Lower leg skin (tissue), 4 donors: ENCODE measurements around the gene CNTNAP5. TPM values are rescaled to one million over a fixed set of nuclear protein-coding genes. Genes with fewer than 3 reads are reported as not detected.

Experiments used
- DNase-seq, 2 donors: peaks; one replicate each; pipeline ENCODE4 v3.0.0-alpha.2; 2019; ENCODE audit warnings: low spot score in 2 of 2
- H3K4me3 ChIP-seq: fragments of 200-600 bp; sonication (generic); 2 replicates; pipeline ENCODE4 v1.5.1; 2017; ENCODE audit warnings: mild to moderate bottlenecking, low read depth; ENCODE audit not compliant: poor library complexity, severe bottlenecking
- POLR2A ChIP-seq, 2 donors: fragments of 450-650 bp; IDR thresholded peaks; one replicate each; pipeline ENCODE4 v1.6.1; 2016 to 2017; ENCODE audit warnings: antibody characterized with exemption in 2 of 2, mild to moderate bottlenecking in 1 of 2, moderate library complexity in 1 of 2
- WGBS, 2 donors: methylation state at CpG; one replicate each; pipeline ENCODE4 v1.1.5; 2018; 5-methylcytosine and 5-hydroxymethylcytosine counted together
- intact Hi-C: fragments of 100-400 bp; cut with DNase I; formaldehyde crosslinking; loops from one replicate; pipeline ENCODE4 v1.15.0; 2023; ENCODE audit warnings: low total_unique reads
- total RNA-seq, 4 donors: library from RNA; depleted of rRNA; stranded (reverse); fragments of >200 nt; gene quantifications; one replicate each; pipeline ENCODE4 v1.1.0, GENCODE V29; 2016
- TF ChIP-seq, protein P1 (sequence below), 3 donors: fragments of 450-650 bp; IDR thresholded peaks; one replicate each; pipeline ENCODE4 v1.5.1; 2016; ENCODE audit warnings: antibody characterized with exemption in 3 of 3, mild to moderate bottlenecking in 3 of 3, moderate library complexity in 2 of 3

CNTNAP5 gene
- total RNA-seq, 4 donors from 2014 or later, result not detected

DNA sequence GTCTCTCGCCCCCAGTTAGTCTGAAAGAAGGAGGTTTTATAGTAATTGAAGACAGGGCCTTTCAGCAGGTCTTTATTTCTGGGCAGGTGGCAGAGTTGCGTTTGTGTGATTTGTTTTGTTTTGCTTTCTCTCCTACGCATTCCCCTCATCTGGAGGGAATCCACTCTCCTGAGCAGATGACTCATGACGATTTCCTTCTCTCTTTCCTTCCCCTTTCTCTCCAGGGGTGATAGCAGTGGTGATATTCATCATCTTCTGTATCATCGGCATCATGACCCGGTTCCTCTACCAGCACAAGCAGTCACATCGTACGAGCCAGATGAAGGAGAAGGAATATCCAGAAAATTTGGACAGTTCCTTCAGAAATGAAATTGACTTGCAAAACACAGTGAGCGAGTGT lies 888.8 kb downstream of the CNTNAP5 start:
- TF ChIP-seq POLR2A (IDR thresholded peaks at IDR 0.05), result no peak
- TF ChIP-seq, protein P1, sequence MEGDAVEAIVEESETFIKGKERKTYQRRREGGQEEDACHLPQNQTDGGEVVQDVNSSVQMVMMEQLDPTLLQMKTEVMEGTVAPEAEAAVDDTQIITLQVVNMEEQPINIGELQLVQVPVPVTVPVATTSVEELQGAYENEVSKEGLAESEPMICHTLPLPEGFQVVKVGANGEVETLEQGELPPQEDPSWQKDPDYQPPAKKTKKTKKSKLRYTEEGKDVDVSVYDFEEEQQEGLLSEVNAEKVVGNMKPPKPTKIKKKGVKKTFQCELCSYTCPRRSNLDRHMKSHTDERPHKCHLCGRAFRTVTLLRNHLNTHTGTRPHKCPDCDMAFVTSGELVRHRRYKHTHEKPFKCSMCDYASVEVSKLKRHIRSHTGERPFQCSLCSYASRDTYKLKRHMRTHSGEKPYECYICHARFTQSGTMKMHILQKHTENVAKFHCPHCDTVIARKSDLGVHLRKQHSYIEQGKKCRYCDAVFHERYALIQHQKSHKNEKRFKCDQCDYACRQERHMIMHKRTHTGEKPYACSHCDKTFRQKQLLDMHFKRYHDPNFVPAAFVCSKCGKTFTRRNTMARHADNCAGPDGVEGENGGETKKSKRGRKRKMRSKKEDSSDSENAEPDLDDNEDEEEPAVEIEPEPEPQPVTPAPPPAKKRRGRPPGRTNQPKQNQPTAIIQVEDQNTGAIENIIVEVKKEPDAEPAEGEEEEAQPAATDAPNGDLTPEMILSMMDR (IDR thresholded peaks at IDR 0.05), result no peak
- 76 to 77% methylated on average over 9 of the region's 9 CpGs for WGBS, 2 donors
- intact Hi-C loops, result no loop called here
- H3K4me3 ChIP-seq, result no peak overlapping the region
- DNase-seq, result no peak

DNA sequence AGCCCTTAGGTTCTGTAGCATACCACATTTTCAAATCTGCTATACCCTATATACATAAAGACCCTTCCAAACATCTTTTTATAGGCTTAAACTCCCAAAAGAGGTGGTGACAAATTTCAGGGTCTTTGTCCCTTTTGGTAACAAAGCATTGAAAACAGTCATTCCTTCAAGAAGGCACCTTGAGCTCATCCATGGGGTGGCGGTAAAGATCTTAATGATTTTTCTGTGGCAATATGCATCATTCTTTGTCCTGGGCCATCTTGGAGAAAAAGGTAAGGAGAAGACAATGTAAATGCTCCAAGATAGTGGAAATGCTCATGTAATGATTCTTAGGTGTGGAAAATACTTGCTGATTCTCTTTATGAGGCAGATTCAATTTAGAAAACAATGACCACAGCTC lies 890.5 kb downstream of the CNTNAP5 start:
- 94 to 97% methylated on average over 1 of the region's 1 CpG for WGBS, 2 donors
- TF ChIP-seq POLR2A (IDR thresholded peaks at IDR 0.05), result no peak
- TF ChIP-seq, protein P1 (IDR thresholded peaks at IDR 0.05), result no peak
- H3K4me3 ChIP-seq, result no peak overlapping the region
- intact Hi-C loops, result no loop called here
- DNase-seq, result no peak

DNA sequence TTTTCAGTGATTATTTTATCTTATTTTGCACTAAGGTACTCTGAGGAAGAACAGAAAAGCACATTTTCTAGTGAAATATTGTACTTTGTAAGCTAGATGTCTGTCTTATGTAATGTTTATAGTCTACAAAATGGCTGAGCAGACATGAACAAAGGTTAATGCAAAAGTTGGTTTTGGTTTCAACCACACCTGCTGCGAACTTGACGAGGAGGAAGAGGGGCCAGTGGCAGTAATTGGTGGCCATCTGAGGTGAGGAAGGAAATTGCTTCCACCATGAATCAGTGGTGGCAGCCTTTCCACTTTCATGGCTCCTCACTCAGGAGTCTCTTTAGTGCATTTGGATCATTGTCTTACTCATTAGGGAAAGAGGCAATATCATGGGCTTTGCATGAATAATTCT lies 894.2 kb downstream of the CNTNAP5 start:
- 75 to 80% methylated on average over 2 of the region's 2 CpGs for WGBS, 2 donors
- H3K4me3 ChIP-seq, result no peak overlapping the region
- DNase-seq, result no peak
- intact Hi-C loops, result no loop called here
- TF ChIP-seq, protein P1 (IDR thresholded peaks at IDR 0.05), result no peak
- TF ChIP-seq POLR2A (IDR thresholded peaks at IDR 0.05), result no peak

DNA sequence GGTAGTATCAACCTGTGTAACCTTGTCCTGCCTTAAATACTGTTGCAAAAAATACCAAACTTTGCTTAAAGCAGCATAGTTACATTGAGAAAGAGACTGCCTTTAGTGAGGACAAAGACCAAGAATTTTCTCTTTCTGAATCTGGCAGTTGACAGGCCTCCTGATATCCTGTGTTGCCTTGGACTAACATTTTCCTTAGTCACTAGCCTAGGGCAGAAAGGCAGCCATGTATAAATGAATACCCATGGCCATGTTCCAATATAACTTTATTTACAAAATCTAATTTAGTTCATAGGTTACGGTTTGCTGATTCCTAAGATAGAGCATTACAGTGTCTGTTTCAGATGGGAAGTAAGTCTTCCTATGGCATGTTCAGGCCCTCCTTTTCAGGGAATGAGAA lies 895.4 kb downstream of the CNTNAP5 start:
- intact Hi-C loops, result no loop called here
- 83 to 92% methylated on average over 1 of the region's 1 CpG for WGBS, 2 donors
- DNase-seq, result no peak
- TF ChIP-seq, protein P1 (IDR thresholded peaks at IDR 0.05), result no peak
- no peak for TF ChIP-seq POLR2A (IDR thresholded peaks at IDR 0.05)
- no peak overlapping the region for H3K4me3 ChIP-seq

DNA sequence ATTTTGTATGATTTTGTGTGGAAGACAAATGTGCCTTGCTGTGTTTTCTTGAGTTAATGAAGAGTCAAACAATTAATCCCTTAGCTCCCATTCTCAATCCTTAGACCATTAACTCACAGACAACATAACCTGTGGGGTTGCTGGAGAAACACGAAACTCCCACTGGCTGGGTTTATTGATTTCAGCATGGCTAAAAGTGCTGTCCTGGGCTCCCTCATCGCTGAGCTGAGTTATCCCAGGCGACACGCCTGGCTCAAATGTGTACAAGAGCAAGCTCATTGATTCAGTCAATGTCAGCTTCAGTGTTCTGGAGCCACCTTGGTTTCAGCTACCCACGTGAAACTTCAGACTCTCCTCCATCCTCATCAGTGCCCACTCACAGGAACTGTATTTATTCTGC lies 896.1 kb downstream of the CNTNAP5 start:
- no peak overlapping the region for H3K4me3 ChIP-seq
- DNase-seq, result no peak
- intact Hi-C loops, result no loop called here
- WGBS, 2 donors, result 79 to 89% methylated on average over 5 of the region's 5 CpGs
- TF ChIP-seq, protein P1 (IDR thresholded peaks at IDR 0.05), result no peak
- TF ChIP-seq POLR2A (IDR thresholded peaks at IDR 0.05), result no peak

DNA sequence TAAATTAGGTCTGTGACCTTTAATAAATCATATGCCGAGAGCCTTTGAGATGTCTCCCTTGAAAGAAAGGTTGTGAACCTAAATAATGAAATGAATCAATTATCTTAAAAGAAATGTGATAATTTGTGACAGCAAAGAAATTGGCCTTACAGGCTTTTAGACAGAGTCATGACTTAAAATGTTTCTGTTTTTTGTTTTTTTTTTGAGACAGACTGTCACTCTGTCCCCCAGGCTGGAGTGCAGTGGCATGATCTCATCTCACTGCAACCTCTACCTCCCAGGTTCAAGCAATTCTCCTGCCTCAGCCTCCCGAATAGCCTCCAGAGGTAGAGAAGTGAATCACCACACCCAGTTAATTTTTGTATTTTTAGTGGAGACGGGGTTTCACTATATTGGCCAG lies 898.0 kb downstream of the CNTNAP5 start:
- intact Hi-C loops, result no loop called here
- TF ChIP-seq POLR2A (IDR thresholded peaks at IDR 0.05), result no peak
- TF ChIP-seq, protein P1 (IDR thresholded peaks at IDR 0.05), result no peak

More for the DNA sequence above, 898.0 kb downstream of the CNTNAP5 start:
- no peak overlapping the region for H3K4me3 ChIP-seq
- 80 to 87% methylated on average over 3 of the region's 3 CpGs for WGBS, 2 donors
- DNase-seq, result no peak
